HepG2 (cell line): ENCODE data around the gene EEIG1. TPM values are rescaled to one million over a fixed set of nuclear protein-coding genes. Genes with fewer than 3 reads are reported as not detected.

Experiments
- GATAD2A ChIP-seq: IDR thresholded peaks from 2 replicates; pipeline ENCODE4 v1.6.1; 2016
- HCFC1 ChIP-seq: fragments of 150-350 bp; IDR thresholded peaks from 2 replicates; pipeline ENCODE4 v1.6.1; 2014; ENCODE audit warnings: low read depth, low read length
- MLLT10 ChIP-seq: sonication (generic); formaldehyde crosslinking; IDR thresholded peaks from 2 replicates; pipeline ENCODE4 v1.4.0; 2020; ENCODE audit warnings: missing genetic modification reagents
- RFXANK ChIP-seq: IDR thresholded peaks from 2 replicates; pipeline ENCODE4 v1.6.1; 2016
- RXRA ChIP-seq: sonication (generic); formaldehyde crosslinking; IDR thresholded peaks from 2 replicates; pipeline ENCODE4 v1.5.1; 2020; ENCODE audit warnings: missing genetic modification reagents
- SMAD1 ChIP-seq: sonication (generic); formaldehyde crosslinking; IDR thresholded peaks from 2 replicates; pipeline ENCODE4 v1.4.0; 2020; ENCODE audit warnings: missing genetic modification reagents, low read depth, mild to moderate bottlenecking, borderline replicate concordance
- SRSF1 ChIP-seq: fragments of 200-400 bp; formaldehyde crosslinking; optimal IDR thresholded peaks from 2 replicates; pipeline ENCODE3; 2017; ENCODE audit warnings: mild to moderate bottlenecking, low read depth, low read length, moderate library complexity
- THAP11 ChIP-seq: IDR thresholded peaks from 2 replicates; pipeline ENCODE4 v1.6.1; 2016; ENCODE audit warnings: missing biosample characterization, missing genetic modification reagents
- TRIM24 ChIP-seq: sonication (generic); formaldehyde crosslinking; IDR thresholded peaks from 2 replicates; pipeline ENCODE4 v1.8.0; 2022; ENCODE audit warnings: mild to moderate bottlenecking, missing genetic modification reagents
- ZBED4 ChIP-seq: sonication (generic); formaldehyde crosslinking; IDR thresholded peaks from 2 replicates; pipeline ENCODE4 v1.4.0; 2020; ENCODE audit warnings: missing genetic modification reagents, borderline replicate concordance
- ZNF20 ChIP-seq: sonication (generic); formaldehyde crosslinking; IDR thresholded peaks from 2 replicates; pipeline ENCODE4 v1.4.0; 2020; ENCODE audit warnings: mild to moderate bottlenecking, moderate library complexity, missing genetic modification reagents
- ZNF224 ChIP-seq: sonication (generic); formaldehyde crosslinking; IDR thresholded peaks from 2 replicates; pipeline ENCODE4 v1.5.0; 2020; ENCODE audit warnings: mild to moderate bottlenecking, missing genetic modification reagents
- ZNF225 ChIP-seq: sonication (generic); formaldehyde crosslinking; IDR thresholded peaks from 2 replicates; pipeline ENCODE4 v1.4.0; 2020; ENCODE audit warnings: mild to moderate bottlenecking, missing genetic modification reagents
- ZNF274 ChIP-seq: sonication (generic); formaldehyde crosslinking; IDR thresholded peaks from 2 replicates; pipeline ENCODE4 v1.5.1; 2020; ENCODE audit warnings: mild to moderate bottlenecking, missing genetic modification reagents
- ZNF33B ChIP-seq: sonication (generic); formaldehyde crosslinking; IDR thresholded peaks from 2 replicates; pipeline ENCODE4 v1.5.1; 2020; ENCODE audit warnings: mild to moderate bottlenecking, missing genetic modification reagents
- ZNF510 ChIP-seq: sonication (generic); formaldehyde crosslinking; IDR thresholded peaks from 2 replicates; pipeline ENCODE4 v1.4.0; 2020; ENCODE audit warnings: low read depth, mild to moderate bottlenecking, missing genetic modification reagents
- ZNF558 ChIP-seq: sonication (generic); formaldehyde crosslinking; IDR thresholded peaks from 2 replicates; pipeline ENCODE4 v1.9.0; 2022; ENCODE audit warnings: mild to moderate bottlenecking, missing genetic modification reagents, borderline replicate concordance
- ZNF564 ChIP-seq: sonication (generic); formaldehyde crosslinking; IDR thresholded peaks from 2 replicates; pipeline ENCODE4 v1.8.1; 2023; ENCODE audit warnings: mild to moderate bottlenecking, missing genetic modification reagents
- ZNF574 ChIP-seq: sonication (generic); formaldehyde crosslinking; IDR thresholded peaks from 2 replicates; pipeline ENCODE4 v1.4.0; 2020; ENCODE audit warnings: missing genetic modification reagents
- ZNF576 ChIP-seq: sonication (generic); formaldehyde crosslinking; IDR thresholded peaks from 2 replicates; pipeline ENCODE4 v1.4.0; 2020; ENCODE audit warnings: mild to moderate bottlenecking, missing genetic modification reagents
- ZNF777 ChIP-seq: sonication (generic); formaldehyde crosslinking; IDR thresholded peaks from 2 replicates; pipeline ENCODE4 v1.4.0; 2020; ENCODE audit warnings: missing genetic modification reagents
- ZNF788 ChIP-seq: sonication (generic); formaldehyde crosslinking; IDR thresholded peaks from 2 replicates; pipeline ENCODE4 v1.5.0; 2020; ENCODE audit warnings: mild to moderate bottlenecking, missing genetic modification reagents, borderline replicate concordance
- polyA plus RNA-seq, 8 experiments: library from polyadenylated mRNA; depleted of rRNA in 3 of 8; stranded (reverse) in 7 of 8; unstranded in 1 of 8; fragments of >200 nt; fragmentation: Illumina TruSeq in 4 of 8; extraction: Trizol in 4 of 8; gene quantifications; 2 replicates each; pipeline versions ENCODE4 v1.2.1 to v1.2.3, GENCODE V29; 2011 to 2016; ENCODE audit warnings: low read depth in 4 of 8, missing spikeins in 1 of 8, mixed read lengths in 1 of 8; ENCODE audit not compliant: insufficient read depth in 1 of 8
- total RNA-seq, 5 experiments: library from RNA; depleted of rRNA; stranded (reverse); fragments of >200 nt; fragmentation: Illumina TruSeq; extraction: Trizol; gene quantifications; 2 replicates each; pipeline ENCODE4 v1.2.3, GENCODE V29; 2016; ENCODE audit warnings: low read depth in 1 of 5
- TF ChIP-seq, protein P1 (sequence below): sonication (generic); formaldehyde crosslinking; IDR thresholded peaks from 2 replicates; pipeline ENCODE4 v1.5.0; 2020; ENCODE audit warnings: mild to moderate bottlenecking, missing genetic modification reagents

The EEIG1 gene
- total and polyA plus RNA-seq, 2 of the 13 experiments (the other 11 are each of a cell fraction or from before 2014, with no cell fraction given): 16.6 to 25.2 TPM

GRCh38 chr9:128005923-128006322, 25.1 kb upstream of the EEIG1 start (continued):
- TF ChIP-seq ZNF564 (CRISPR knock-in tag) (no peak), SMAD1 (CRISPR knock-in tag) (no peak), TRIM24 (CRISPR knock-in tag) (no peak), GATAD2A (CRISPR knock-in tag) (peak; percentile 55), ZNF576 (no peak), ZNF777 (no peak), MLLT10 (no peak), ZNF510 (CRISPR knock-in tag) (no peak), RFXANK (CRISPR knock-in tag) (no peak), RXRA (peak; percentile 72; the same call in 1 of the 2 replicates), ZNF225 (CRISPR knock-in tag) (no peak), SRSF1 (no peak), ZNF788 (CRISPR knock-in tag) (no peak; the same call in 1 of the 2 replicates), ZNF224 (CRISPR knock-in tag) (no peak), ZNF20 (CRISPR knock-in tag) (no peak), HCFC1 (no peak), ZNF574 (CRISPR knock-in tag) (0 out of 2 replicates have a peak, but pooled peaks have one; percentile 25), ZBED4 (CRISPR knock-in tag) (0 out of 2 replicates have a peak, but pooled peaks have one; percentile 29), ZNF274 (CRISPR knock-in tag) (no peak), THAP11 (CRISPR knock-in tag) (peak; percentile 68; the same call in 1 of the 2 replicates), ZNF33B (CRISPR knock-in tag) (no peak), ZNF558 (CRISPR knock-in tag) (no peak)
- TF ChIP-seq, protein P1, sequence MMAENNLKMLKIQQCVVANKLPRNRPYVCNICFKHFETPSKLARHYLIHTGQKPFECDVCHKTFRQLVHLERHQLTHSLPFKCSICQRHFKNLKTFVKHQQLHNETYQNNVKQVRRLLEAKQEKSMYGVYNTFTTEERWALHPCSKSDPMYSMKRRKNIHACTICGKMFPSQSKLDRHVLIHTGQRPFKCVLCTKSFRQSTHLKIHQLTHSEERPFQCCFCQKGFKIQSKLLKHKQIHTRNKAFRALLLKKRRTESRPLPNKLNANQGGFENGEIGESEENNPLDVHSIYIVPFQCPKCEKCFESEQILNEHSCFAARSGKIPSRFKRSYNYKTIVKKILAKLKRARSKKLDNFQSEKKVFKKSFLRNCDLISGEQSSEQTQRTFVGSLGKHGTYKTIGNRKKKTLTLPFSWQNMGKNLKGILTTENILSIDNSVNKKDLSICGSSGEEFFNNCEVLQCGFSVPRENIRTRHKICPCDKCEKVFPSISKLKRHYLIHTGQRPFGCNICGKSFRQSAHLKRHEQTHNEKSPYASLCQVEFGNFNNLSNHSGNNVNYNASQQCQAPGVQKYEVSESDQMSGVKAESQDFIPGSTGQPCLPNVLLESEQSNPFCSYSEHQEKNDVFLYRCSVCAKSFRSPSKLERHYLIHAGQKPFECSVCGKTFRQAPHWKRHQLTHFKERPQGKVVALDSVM (CRISPR knock-in tag): no peak
